Tibial nerve (tissue), 3 donors: ENCODE data around the gene CDH4.

Experiments
- POLR2A ChIP-seq, 2 donors: fragments of 450-650 bp; IDR thresholded peaks; one replicate each; pipeline ENCODE4 v1.6.1; 2017; ENCODE audit warnings: antibody characterized with exemption in 2 of 2, mild to moderate bottlenecking in 2 of 2, moderate library complexity in 2 of 2
- TF ChIP-seq, protein P1 (sequence below), 5 experiments: fragments of 200-600 bp in 3 of 5; fragments of 450-650 bp in 2 of 5; sonication (generic) in 3 of 5; IDR thresholded peaks; one replicate each; pipeline ENCODE4 v1.5.1; 2016 to 2019; ENCODE audit warnings: antibody characterized with exemption in 5 of 5, mild to moderate bottlenecking in 3 of 5, moderate library complexity in 2 of 5

DNA sequence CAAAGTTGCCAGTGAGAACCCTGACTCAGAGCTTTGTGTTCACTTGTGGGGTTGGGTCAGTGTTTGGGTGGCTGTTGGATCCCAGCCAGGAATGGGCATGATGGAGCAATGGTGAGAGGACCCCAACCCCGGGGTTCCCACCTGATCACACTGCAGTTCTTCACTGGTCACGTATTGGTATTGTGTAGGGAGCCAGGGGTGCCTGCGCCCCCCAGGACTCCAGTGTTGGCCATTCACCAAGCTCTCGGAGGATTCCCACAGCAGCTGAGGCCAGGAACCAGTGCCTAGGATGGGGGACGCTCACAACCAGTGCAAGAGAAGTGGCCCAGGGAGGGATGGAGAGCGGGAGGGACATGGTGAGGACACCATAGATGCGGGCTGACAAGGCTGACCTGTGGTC is 207.2 kb downstream of the CDH4 start:
- no peak for TF ChIP-seq POLR2A (IDR thresholded peaks at IDR 0.05)
- TF ChIP-seq, protein P1, sequence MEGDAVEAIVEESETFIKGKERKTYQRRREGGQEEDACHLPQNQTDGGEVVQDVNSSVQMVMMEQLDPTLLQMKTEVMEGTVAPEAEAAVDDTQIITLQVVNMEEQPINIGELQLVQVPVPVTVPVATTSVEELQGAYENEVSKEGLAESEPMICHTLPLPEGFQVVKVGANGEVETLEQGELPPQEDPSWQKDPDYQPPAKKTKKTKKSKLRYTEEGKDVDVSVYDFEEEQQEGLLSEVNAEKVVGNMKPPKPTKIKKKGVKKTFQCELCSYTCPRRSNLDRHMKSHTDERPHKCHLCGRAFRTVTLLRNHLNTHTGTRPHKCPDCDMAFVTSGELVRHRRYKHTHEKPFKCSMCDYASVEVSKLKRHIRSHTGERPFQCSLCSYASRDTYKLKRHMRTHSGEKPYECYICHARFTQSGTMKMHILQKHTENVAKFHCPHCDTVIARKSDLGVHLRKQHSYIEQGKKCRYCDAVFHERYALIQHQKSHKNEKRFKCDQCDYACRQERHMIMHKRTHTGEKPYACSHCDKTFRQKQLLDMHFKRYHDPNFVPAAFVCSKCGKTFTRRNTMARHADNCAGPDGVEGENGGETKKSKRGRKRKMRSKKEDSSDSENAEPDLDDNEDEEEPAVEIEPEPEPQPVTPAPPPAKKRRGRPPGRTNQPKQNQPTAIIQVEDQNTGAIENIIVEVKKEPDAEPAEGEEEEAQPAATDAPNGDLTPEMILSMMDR (IDR thresholded peaks at IDR 0.05) = no peak
